Vagina (tissue), 2 donors: ENCODE results near the gene RAB7B. TPM values are rescaled to one million over a fixed set of nuclear protein-coding genes. Genes with fewer than 3 reads are reported as not detected.

ENCODE experiments used
- DNase-seq, 2 donors: peaks; one replicate each; pipeline ENCODE4 v3.0.0-alpha.2; 2017; ENCODE audit errors: extremely low spot score in 2 of 2
- H3K27ac ChIP-seq: fragments of 200-600 bp; sonication (generic); one replicate; pipeline ENCODE4 v1.5.1; 2019
- H3K27me3 ChIP-seq: fragments of 200-600 bp; sonication (generic); one replicate; pipeline ENCODE4 v1.5.1; 2019
- H3K36me3 ChIP-seq, 2 donors: fragments of 200-600 bp; sonication (generic); one replicate each; pipeline ENCODE4 v1.5.1; 2017 to 2019
- H3K4me1 ChIP-seq: fragments of 200-600 bp; sonication (generic); one replicate; pipeline ENCODE4 v1.5.1; 2019
- H3K4me3 ChIP-seq, 2 donors: fragments of 200-600 bp; sonication (generic); 1 replicate in 1 of 2; 2 replicates in 1 of 2; pipeline ENCODE4 v1.5.1; 2016 to 2019
- H3K9me3 ChIP-seq: fragments of 200-600 bp; sonication (generic); one replicate; pipeline ENCODE4 v1.5.1; 2019
- POLR2A ChIP-seq, 2 donors: fragments of 450-650 bp; IDR thresholded peaks; one replicate each; pipeline ENCODE4 v1.6.1; 2017; ENCODE audit warnings: antibody characterized with exemption in 2 of 2, mild to moderate bottlenecking in 2 of 2, moderate library complexity in 2 of 2
- POLR2AphosphoS5 ChIP-seq, 2 donors: sonication (generic); formaldehyde crosslinking; IDR thresholded peaks; one replicate each; pipeline ENCODE4 v1.9.0; 2017; ENCODE audit warnings: antibody characterized with exemption in 2 of 2, mild to moderate bottlenecking in 2 of 2, low read depth in 1 of 2; ENCODE audit not compliant: insufficient read depth in 1 of 2
- intact Hi-C: fragments of 100-400 bp; cut with DNase I; formaldehyde crosslinking; loops from one replicate; pipeline ENCODE4 v1.15.1; 2023
- total RNA-seq: library from RNA; depleted of rRNA; stranded (reverse); fragments of >200 nt; gene quantifications from one replicate; pipeline ENCODE4 v1.2.3, GENCODE V29; 2016
- TF ChIP-seq, protein P1 (sequence below), 3 experiments: fragments of 450-650 bp in 2 of 3; fragments of 200-600 bp in 1 of 3; sonication (generic) in 1 of 3; IDR thresholded peaks; one replicate each; pipeline ENCODE4 v1.5.1; 2017 to 2019; ENCODE audit warnings: antibody characterized with exemption in 3 of 3, mild to moderate bottlenecking in 2 of 3, moderate library complexity in 2 of 3

Gene RAB7B
- total RNA-seq, 1 donor from 2014 or later = 6.1 TPM

DNA sequence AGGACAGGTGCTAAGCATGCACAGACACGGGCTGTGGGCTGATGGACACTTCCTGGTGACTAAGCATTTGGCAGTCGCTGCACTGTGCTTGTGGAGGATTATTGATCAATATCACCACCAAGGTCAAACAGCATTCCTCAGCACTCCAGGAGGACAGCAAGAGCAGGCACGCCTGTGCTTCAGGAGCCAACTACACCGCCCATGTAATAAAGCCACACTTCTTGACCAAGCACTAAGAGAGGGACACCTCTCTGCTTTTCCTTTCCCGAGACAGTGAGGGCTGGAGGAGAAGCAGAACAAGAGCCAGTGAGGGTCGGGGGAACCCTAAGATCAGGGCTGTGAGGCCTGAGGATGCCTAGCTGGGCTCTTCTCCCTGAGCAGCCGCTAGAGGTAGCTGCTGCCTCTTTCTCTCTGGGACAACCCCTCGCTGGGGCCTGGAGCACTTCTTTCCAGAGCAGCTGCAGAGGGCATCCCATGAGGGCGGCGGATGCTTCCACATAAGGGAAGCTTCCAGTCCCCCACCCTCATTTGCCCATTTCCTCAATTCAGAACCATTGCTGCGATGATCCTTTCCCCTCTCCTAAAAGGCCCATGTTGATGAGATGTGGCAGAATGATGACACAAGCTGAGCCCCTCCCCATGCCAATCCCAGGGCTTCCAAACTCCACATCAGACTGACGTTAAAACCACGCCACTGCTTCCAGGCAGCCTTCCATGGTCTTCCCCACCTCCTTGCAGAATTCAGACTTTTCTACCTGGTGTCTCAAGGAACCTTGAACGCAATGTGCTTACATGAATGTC, 19.1 kb downstream of the RAB7B start:
- Histone ChIP-seq H3K9me3 (no peaks in the 10 kb centered on the region), H3K27me3 (no peaks in the 10 kb centered on the region), H3K4me3 (no peak overlapping the region), H3K27ac (peak overlapping the region; percentile 19), H3K36me3 (no peaks in the 10 kb centered on the region), H3K4me1 (peaks cover 13% of the 10 kb centered on the region)
- DNase-seq = no peak
- intact Hi-C loops = loop anchor here (10.0 kb wide), 1 partner anchor 121 kb away; no protein-coding TSS in a partner anchor
- TF ChIP-seq POLR2AphosphoS5 (IDR thresholded peaks at IDR 0.05; ENCODE audit: insufficient read depth in 1 of 2, low read depth in 1 of 2) = peak in 1 of 2 donors; percentile 62
- TF ChIP-seq, protein P1, sequence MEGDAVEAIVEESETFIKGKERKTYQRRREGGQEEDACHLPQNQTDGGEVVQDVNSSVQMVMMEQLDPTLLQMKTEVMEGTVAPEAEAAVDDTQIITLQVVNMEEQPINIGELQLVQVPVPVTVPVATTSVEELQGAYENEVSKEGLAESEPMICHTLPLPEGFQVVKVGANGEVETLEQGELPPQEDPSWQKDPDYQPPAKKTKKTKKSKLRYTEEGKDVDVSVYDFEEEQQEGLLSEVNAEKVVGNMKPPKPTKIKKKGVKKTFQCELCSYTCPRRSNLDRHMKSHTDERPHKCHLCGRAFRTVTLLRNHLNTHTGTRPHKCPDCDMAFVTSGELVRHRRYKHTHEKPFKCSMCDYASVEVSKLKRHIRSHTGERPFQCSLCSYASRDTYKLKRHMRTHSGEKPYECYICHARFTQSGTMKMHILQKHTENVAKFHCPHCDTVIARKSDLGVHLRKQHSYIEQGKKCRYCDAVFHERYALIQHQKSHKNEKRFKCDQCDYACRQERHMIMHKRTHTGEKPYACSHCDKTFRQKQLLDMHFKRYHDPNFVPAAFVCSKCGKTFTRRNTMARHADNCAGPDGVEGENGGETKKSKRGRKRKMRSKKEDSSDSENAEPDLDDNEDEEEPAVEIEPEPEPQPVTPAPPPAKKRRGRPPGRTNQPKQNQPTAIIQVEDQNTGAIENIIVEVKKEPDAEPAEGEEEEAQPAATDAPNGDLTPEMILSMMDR (IDR thresholded peaks at IDR 0.05) = peak; percentile 24 to 53 (median 44)
- TF ChIP-seq POLR2A (IDR thresholded peaks at IDR 0.05) = no peak

DNA sequence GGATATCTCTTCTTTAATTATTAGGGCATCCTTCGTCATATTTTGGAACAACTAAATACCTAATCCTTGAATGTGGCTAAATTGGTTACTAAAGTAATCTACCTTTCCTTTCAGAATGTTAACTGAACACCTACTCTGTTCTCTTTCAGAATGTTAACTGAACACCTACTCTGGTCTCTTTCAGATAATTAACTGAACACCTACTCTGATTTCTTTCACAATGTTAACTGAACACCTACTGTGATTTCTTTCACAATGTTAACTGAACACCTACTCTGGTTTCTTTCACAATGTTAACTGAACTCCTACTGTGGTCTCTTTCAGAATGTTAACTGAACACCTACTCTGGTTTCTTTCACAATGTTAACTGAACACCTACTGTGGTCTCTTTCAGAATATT, 21.9 kb downstream of the RAB7B start:
- no peaks in the 10 kb centered on the region for H3K27me3 ChIP-seq
- no peak for TF ChIP-seq POLR2A (IDR thresholded peaks at IDR 0.05)
- no peak for TF ChIP-seq POLR2AphosphoS5 (IDR thresholded peaks at IDR 0.05; ENCODE audit: insufficient read depth in 1 of 2, low read depth in 1 of 2)
- TF ChIP-seq, protein P1 (IDR thresholded peaks at IDR 0.05) = no peak
- intact Hi-C loops = loop anchor here (10.0 kb wide), 1 partner anchor 124 kb away; no protein-coding TSS in a partner anchor
- no peak overlapping the region for H3K27ac ChIP-seq
- no peak for DNase-seq
- peaks cover 23% of the 10 kb centered on the region for H3K4me1 ChIP-seq
- no peak overlapping the region for H3K4me3 ChIP-seq
- no peaks in the 10 kb centered on the region for H3K9me3 ChIP-seq
- H3K36me3 ChIP-seq = no peaks in the 10 kb centered on the region

DNA sequence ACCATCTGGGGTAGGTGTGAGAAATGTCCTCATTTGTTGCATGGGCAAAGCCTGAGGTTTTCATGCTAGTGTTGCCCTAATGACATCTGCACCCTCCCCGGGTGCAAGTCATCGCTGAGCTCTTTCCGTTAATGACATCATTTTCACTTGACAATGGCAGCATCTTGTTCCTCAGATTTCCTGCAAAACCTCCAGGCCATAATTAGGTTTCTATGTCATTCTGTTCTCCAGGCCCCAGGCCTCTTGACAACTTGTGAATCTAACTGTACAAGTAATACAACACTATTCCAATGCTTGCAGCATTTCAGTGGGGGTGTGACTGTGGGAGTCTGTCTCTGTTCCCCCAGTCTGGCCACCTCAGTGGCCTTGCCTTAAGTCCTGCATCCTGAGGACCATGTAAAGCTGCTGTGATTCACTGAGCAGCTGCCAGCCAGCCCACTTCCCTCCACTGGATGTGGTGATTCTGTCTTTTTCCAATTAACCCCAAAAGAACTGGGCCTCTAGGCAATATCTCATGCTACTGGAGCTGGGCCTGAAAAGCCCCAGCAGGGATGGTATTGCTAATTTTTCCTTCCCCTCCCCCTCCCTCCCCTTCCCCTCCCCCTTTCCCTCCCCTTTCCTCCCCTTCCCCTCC, 22.8 kb downstream of the RAB7B start:
- intact Hi-C loops = loop anchor here (10.0 kb wide), 1 partner anchor 124 kb away; no protein-coding TSS in a partner anchor
- no peak for DNase-seq
- Histone ChIP-seq H3K36me3 (no peaks in the 10 kb centered on the region), H3K9me3 (no peaks in the 10 kb centered on the region), H3K4me3 (no peak overlapping the region), H3K27me3 (no peaks in the 10 kb centered on the region), H3K4me1 (peaks cover 32% of the 10 kb centered on the region), H3K27ac (no peak overlapping the region)
- TF ChIP-seq POLR2A (IDR thresholded peaks at IDR 0.05) (no peak), POLR2AphosphoS5 (IDR thresholded peaks at IDR 0.05; ENCODE audit: insufficient read depth in 1 of 2, low read depth in 1 of 2) (no peak)
- TF ChIP-seq, protein P1 (IDR thresholded peaks at IDR 0.05) = no peak

DNA sequence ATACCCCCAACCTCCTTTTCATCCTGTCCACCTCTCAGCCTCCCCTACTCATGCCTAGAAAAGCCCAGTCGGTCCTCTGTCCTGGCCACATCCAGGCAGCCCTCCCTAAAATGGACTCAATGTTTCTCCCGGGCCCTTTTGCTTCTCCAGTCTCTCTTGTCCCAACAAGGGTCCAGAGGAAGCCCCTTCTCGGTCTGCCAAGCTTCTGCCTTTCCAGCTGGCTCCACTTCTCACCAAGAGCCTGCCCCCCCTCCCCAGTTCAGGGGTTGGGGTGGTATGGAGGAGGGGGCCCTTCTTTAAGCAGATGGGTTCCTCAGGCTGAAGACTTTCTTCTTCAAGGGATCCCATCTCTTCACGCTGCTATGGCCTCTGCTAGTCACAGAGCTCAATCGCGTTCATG, 23.9 kb downstream of the RAB7B start:
- no peak for TF ChIP-seq POLR2A (IDR thresholded peaks at IDR 0.05)
- TF ChIP-seq POLR2AphosphoS5 (IDR thresholded peaks at IDR 0.05; ENCODE audit: insufficient read depth in 1 of 2, low read depth in 1 of 2) = no peak
- TF ChIP-seq, protein P1 (IDR thresholded peaks at IDR 0.05) = no peak
- intact Hi-C loops = loop anchor here (10.0 kb wide), 1 partner anchor 184 kb away; no protein-coding TSS in a partner anchor
- no peaks in the 10 kb centered on the region for H3K36me3 ChIP-seq
- no peak overlapping the region for H3K27ac ChIP-seq
- no peak for DNase-seq
- H3K9me3 ChIP-seq = no peaks in the 10 kb centered on the region
- peaks cover 26% of the 10 kb centered on the region for H3K4me1 ChIP-seq
- H3K27me3 ChIP-seq = no peaks in the 10 kb centered on the region
- no peak overlapping the region for H3K4me3 ChIP-seq
